GM12878 (cell line): ENCODE data around the gene ZNF423.

Experiments used
- CHD1 ChIP-seq: IDR thresholded peaks from 2 replicates; pipeline ENCODE4 v1.6.1; 2012; ENCODE audit warnings: low read depth, low read length, improper control_type of control experiment
- CREM ChIP-seq: IDR thresholded peaks from 2 replicates; pipeline ENCODE4 v1.6.1; 2014; ENCODE audit warnings: antibody characterized with exemption, low read depth
- CTCF ChIP-seq, 3 experiments: IDR thresholded peaks in 2 of 3; conservative IDR thresholded peaks in 1 of 3; 2 replicates each; pipeline ENCODE4 v1.5.1; 2011; ENCODE audit warnings: low read depth in 3 of 3, low read length in 3 of 3, mild to moderate bottlenecking in 3 of 3, control low read depth in 2 of 3, moderate library complexity in 2 of 3, inconsistent platforms in 1 of 3, mixed read lengths in 1 of 3; ENCODE audit not compliant: control insufficient read depth in 2 of 3, insufficient read depth in 1 of 3; ENCODE audit errors: extremely low read depth in 1 of 3
- EGR1 ChIP-seq, 2 experiments: IDR thresholded peaks; 1 replicate in 1 of 2; 2 replicates in 1 of 2; pipeline ENCODE4 v1.6.1; 2011 to 2012; ENCODE audit warnings: low read depth in 2 of 2, low read length in 2 of 2, borderline replicate concordance in 1 of 2, mild to moderate bottlenecking in 1 of 2, moderate library complexity in 1 of 2
- HDAC6 ChIP-seq: fragments of 200-600 bp; sonication (generic); IDR thresholded peaks from one replicate; pipeline ENCODE4 v1.8.0; 2017; ENCODE audit warnings: antibody characterized with exemption; ENCODE audit not compliant: unreplicated experiment
- NFYB ChIP-seq: IDR thresholded peaks from 2 replicates; pipeline ENCODE4 v1.6.1; 2011; ENCODE audit warnings: low read depth, mild to moderate bottlenecking, low read length, improper control_type of control experiment, moderate library complexity; ENCODE audit not compliant: insufficient read depth
- PML ChIP-seq: IDR thresholded peaks from 2 replicates; pipeline ENCODE4 v1.6.1; 2012; ENCODE audit warnings: low read length, inconsistent platforms
- TCF12 ChIP-seq: IDR thresholded peaks from 2 replicates; pipeline ENCODE4 v1.6.1; 2011; ENCODE audit warnings: low read depth, mild to moderate bottlenecking, low read length

GRCh38 chr16:49837688-49838410 is 18.1 kb downstream of the ZNF423 start:
- TF ChIP-seq TCF12 (no peak), NFYB (no peak), CREM (no peak), PML (no peak), CHD1 (no peak), HDAC6 (no peak), EGR1 (IDR thresholded peaks at IDR 0.05; ENCODE audit: borderline replicate concordance in 1 of 2, low read depth in 2 of 2, low read length in 2 of 2) (no peak), CTCF (IDR thresholded peaks at IDR 0.05 in 2 of 3, conservative IDR thresholded peaks at IDR 0.05 in 1 of 3; ENCODE audit: control insufficient read depth in 2 of 3, extremely low read depth in 1 of 3, insufficient read depth in 1 of 3, low read depth in 3 of 3, low read length in 3 of 3) (no peak)
